Measurements from ENCODE around the gene LSS. TPM values are rescaled to one million over a fixed set of nuclear protein-coding genes. Genes with fewer than 3 reads are reported as not detected.

The LSS gene
- total and polyA plus RNA-seq, 2 of the 8 experiments (the other 6 are each of a cell fraction or from before 2014, with no cell fraction given) = 96.1 to 123 TPM

- Histone ChIP-seq H4K20me1 (replicated peaks in 1 of 2; ENCODE audit: control insufficient read depth in 1 of 2, insufficient read depth in 2 of 2, low read length in 2 of 2) (no peaks in the 10 kb centered on the region), H3K23me2 (ENCODE audit: low read depth, low read length) (no peaks in the 10 kb centered on the region), H4K91ac (replicated peaks; ENCODE audit: insufficient read length, low read length) (no peak overlapping the region), H2BK12ac (ENCODE audit: low read depth, low read length) (peak overlapping the region; percentile 50; the same call in 1 of the 2 replicates), H3K4me1 (replicated peaks in 1 of 4; ENCODE audit: control insufficient read depth in 3 of 4, insufficient read depth in 4 of 4, low read length in 3 of 4) (peaks cover 0 to 24% (median 15%) of the 10 kb centered on the region in 4 experiments; a peak in 5 of 7 replicates), H3K14ac (ENCODE audit: insufficient read length) (no peak overlapping the region), H3K4ac (replicated peaks; ENCODE audit: insufficient read length, low read depth, low read length) (no peak overlapping the region), H4K8ac (ENCODE audit: extremely low read depth, insufficient read depth, low read length) (peak overlapping the region; percentile 31; the same call in 1 of the 2 replicates), H3K23ac (ENCODE audit: insufficient read length) (no peak overlapping the region), H2BK20ac (ENCODE audit: low read length) (no peak overlapping the region), H3K27me3 (replicated peaks in 1 of 4; ENCODE audit: control insufficient read depth in 3 of 4, extremely low read depth in 1 of 4, insufficient read depth in 3 of 4, low read length in 3 of 4) (no peaks in the 10 kb centered on the region), H4K5ac (ENCODE audit: insufficient read length, low read depth, low read length) (no peak overlapping the region), H2AFZ (ENCODE audit: low read length) (no peak overlapping the region), H3K56ac (replicated peaks; ENCODE audit: insufficient read length, low read depth, low read length) (no peak overlapping the region), H3K27ac (ENCODE audit: low read depth, low read length) (no peak overlapping the region), H3K18ac (ENCODE audit: extremely low read depth, low read length) (no peak overlapping the region), H3K36me3 (ENCODE audit: control insufficient read depth in 2 of 4, insufficient read depth in 4 of 4, low read length in 3 of 4) (no peaks in the 10 kb centered on the region; a peak in 1 of 8 replicates), H3K4me3 (ENCODE audit: extremely low read depth in 1 of 4, insufficient read depth in 2 of 4, low read depth in 3 of 4, low read length in 4 of 4) (no peak overlapping the region), H3K4me2 (ENCODE audit: insufficient read depth in 1 of 2, low read depth in 2 of 2, low read length in 2 of 2) (no peak overlapping the region), H2BK120ac (replicated peaks; ENCODE audit: low read depth, low read length) (no peak overlapping the region), H2BK15ac (ENCODE audit: low read length) (no peak overlapping the region), H2AK5ac (ENCODE audit: low read depth, low read length) (no peak overlapping the region), H2BK5ac (ENCODE audit: low read depth, low read length) (no peak overlapping the region), H3K79me2 (ENCODE audit: control insufficient read depth in 1 of 2, insufficient read depth in 2 of 2, low read length in 2 of 2) (no peaks in the 10 kb centered on the region), H3K79me1 (ENCODE audit: low read depth, low read length) (no peaks in the 10 kb centered on the region), H3K9ac (replicated peaks in 1 of 4; ENCODE audit: extremely low read depth in 1 of 4, low read depth in 3 of 4, low read length in 3 of 4) (no peak overlapping the region), H3K9me3 (ENCODE audit: insufficient read depth in 2 of 2, low read depth in 1 of 2, low read length in 1 of 2) (peaks cover 0 to 6% of the 10 kb centered on the region in 2 experiments; a peak in 1 of 4 replicates)
- CTCF ChIA-PET (ENCODE audit: partially characterized antibody) = interaction anchor here (0.6 to 1.9 kb wide), 7 partner anchors 8 to 147 kb away, joined by 3 to 7 read pairs (median 3); no protein-coding TSS in a partner anchor
- POLR2A ChIA-PET (ENCODE audit: partially characterized antibody) = interaction anchor here (0.7 kb wide), 1 partner anchor 147 kb away, joined by 3 read pairs; no protein-coding TSS in a partner anchor
- DNase-seq (ENCODE audit: low read depth in 1 of 2, low spot score in 2 of 2) (no peak), FAIRE-seq (no peak)
- 86% methylated on average over 21 of the region's 22 CpGs; no CpG with 5 or more reads in 1 of the 2 experiments for WGBS, 2 experiments (ENCODE audit: extremely low coverage in 1 of 2, insufficient coverage in 1 of 2, insufficient read length in 1 of 2, insufficient replicate concordance in 2 of 2, low coverage in 1 of 2, low lambda C conversion rate in 2 of 2, missing lambda C conversion rate in 1 of 2)
- TF ChIP-seq ASH2L (IDR thresholded peaks at IDR 0.05; ENCODE audit: low read length) (no peak), BACH1 (IDR thresholded peaks at IDR 0.05; ENCODE audit: low read length) (no peak), RXRA (IDR thresholded peaks at IDR 0.05; ENCODE audit: insufficient read depth, low read depth, low read length) (no peak), POLR2AphosphoS5 (IDR thresholded peaks at IDR 0.05; ENCODE audit: low read depth, low read length) (no peak), CEBPB (IDR thresholded peaks at IDR 0.05; ENCODE audit: low read depth, low read length) (no peak), BRCA1 (IDR thresholded peaks at IDR 0.05; ENCODE audit: low read depth, low read length) (no peak), YY1 (IDR thresholded peaks at IDR 0.05; ENCODE audit: low read depth, low read length) (no peak), SIRT6 (IDR thresholded peaks at IDR 0.05; ENCODE audit: low read length) (no peak), RFX5 (IDR thresholded peaks at IDR 0.05; ENCODE audit: borderline replicate concordance, low read depth, low read length) (no peak), SUZ12 (IDR thresholded peaks at IDR 0.05; ENCODE audit: low read length) (no peak), TCF12 (IDR thresholded peaks at IDR 0.05; ENCODE audit: low read depth, low read length) (no peak), CTBP2 (IDR thresholded peaks at IDR 0.05; ENCODE audit: borderline replicate concordance, insufficient read depth, insufficient read length, low read length) (no peak), GTF2F1 (IDR thresholded peaks at IDR 0.05; ENCODE audit: borderline replicate concordance, low read depth, low read length) (no peak), MAX (IDR thresholded peaks at IDR 0.05) (no peak)
Observed at GRCh38 chr21:46149205-46149901, 79.2 kb downstream of the LSS start.

All from H1 (cell line).